ENCODE results near the gene CLTC. TPM values are rescaled to one million over a fixed set of nuclear protein-coding genes. Genes with fewer than 3 reads are reported as not detected.

Gene CLTC
- total RNA-seq, 1 experiment from 2014 or later: 254 TPM

- no peaks in the 10 kb centered on the region for H3K23me2 ChIP-seq (ENCODE audit: insufficient read length, low read depth, low read length, poor library complexity, severe bottlenecking)
- Mint-ChIP-seq H3K4me1 (no peaks in the 10 kb centered on the region), H3K27ac (peak overlapping the region in 1 of 3 experiments; percentile 81; a peak in 2 of 7 replicates), H3K36me3 (ENCODE audit: insufficient read depth in 1 of 3, low read depth in 3 of 3) (peaks cover 35 to 88% (median 74%) of the 10 kb centered on the region in 3 experiments; a peak in 6 of 7 replicates), H3K4me3 (no peak overlapping the region), H3K9me3 (no peaks in the 10 kb centered on the region), H3K27me3 (ENCODE audit: low read depth) (no peaks in the 10 kb centered on the region)
- whole genome bisulfite sequencing (ENCODE audit: extremely low coverage, insufficient read length, low lambda C conversion rate): no CpG with 5 or more reads among the region's 6 CpGs
- no peaks in the 10 kb centered on the region for H3K9me3 ChIP-seq (ENCODE audit: control insufficient read depth, low read depth, low read length)
- no peak for DNase-seq
- no peak overlapping the region for H4K5ac ChIP-seq (ENCODE audit: insufficient read length, low read depth, low read length)
- no peak overlapping the region for H4K8ac ChIP-seq (replicated peaks; ENCODE audit: insufficient read length, low read depth, low read length)
- H3K79me1 ChIP-seq (ENCODE audit: insufficient read depth, low read depth, low read length, poor library complexity, severe bottlenecking): no peaks in the 10 kb centered on the region
- H3T11ph ChIP-seq (ENCODE audit: low read length): no peak overlapping the region
- TF ChIP-seq CTCF (conservative IDR thresholded peaks at IDR 0.05): no peak
- no peaks in the 10 kb centered on the region for H4K20me1 ChIP-seq (ENCODE audit: control insufficient read depth, insufficient read depth, insufficient read length)
- no peak overlapping the region for H2BK12ac ChIP-seq (ENCODE audit: insufficient read length, low read depth, low read length)
- no peaks in the 10 kb centered on the region for H3K4me1 ChIP-seq (ENCODE audit: insufficient read depth, low read length)
- H3K4me2 ChIP-seq (ENCODE audit: insufficient read depth, insufficient read length, low read length): no peak overlapping the region
- H3K14ac ChIP-seq (ENCODE audit: insufficient read depth, low read length): no peak overlapping the region
- no peak overlapping the region for H3K23ac ChIP-seq (ENCODE audit: insufficient read length, low read depth, low read length)
- no peak overlapping the region for H2BK5ac ChIP-seq (ENCODE audit: insufficient read length, low read length)
- H4K91ac ChIP-seq (ENCODE audit: insufficient read length, low read depth, low read length): no peak overlapping the region
- no peak overlapping the region for H2AK5ac ChIP-seq (ENCODE audit: insufficient read length, low read length)
- no peak overlapping the region for H2BK15ac ChIP-seq (ENCODE audit: low read depth, low read length)
- no peak overlapping the region for H3K4ac ChIP-seq (ENCODE audit: low read depth, low read length)
- H2BK120ac ChIP-seq (ENCODE audit: low read depth, low read length, poor library complexity, severe bottlenecking): no peak overlapping the region
- H3K27me3 ChIP-seq (ENCODE audit: insufficient read depth, low read length): no peaks in the 10 kb centered on the region
- no peak overlapping the region for H3K56ac ChIP-seq (ENCODE audit: insufficient read length, low read depth, low read length)
- H3K18ac ChIP-seq (ENCODE audit: insufficient read length, low read depth, low read length): no peak overlapping the region
- no peak overlapping the region for H2AFZ ChIP-seq (ENCODE audit: low read length)
- no peak overlapping the region for H3K9ac ChIP-seq (ENCODE audit: extremely low read depth, insufficient read length, low read length)
- no peak overlapping the region for H2BK20ac ChIP-seq (ENCODE audit: low read depth, low read length, poor library complexity, severe bottlenecking)
- H3K27ac ChIP-seq (ENCODE audit: insufficient read length, low read depth, low read length): no peak overlapping the region
- no peaks in the 10 kb centered on the region for H3K79me2 ChIP-seq (ENCODE audit: insufficient read depth, low read length)
Observed at GRCh38 chr17:59684967-59685366, 65.3 kb downstream of the CLTC start.

All from H9 (cell line).